ENCODE measurements around the gene UBP1. TPM values are rescaled to one million over a fixed set of nuclear protein-coding genes. Genes with fewer than 3 reads are reported as not detected.

The UBP1 gene
- polyA plus RNA-seq, 1 of the 3 experiments (the other 2 are of a cell fraction), result 45.5 TPM

GRCh38 chr3:33380653-33381052, 59.6 kb downstream of the UBP1 start:
- Histone ChIP-seq H3K9me2 (no peaks in the 10 kb centered on the region), H3K79me2 (ENCODE audit: insufficient read depth) (peaks cover 6% of the 10 kb centered on the region; the same call in 1 of the 2 replicates), H3K9me3 (no peaks in the 10 kb centered on the region), H2AFZ (ENCODE audit: low read depth) (no peak overlapping the region), H3K36me3 (replicated peaks in 1 of 2; ENCODE audit: control insufficient read depth in 1 of 2, insufficient read depth in 2 of 2, low read length in 1 of 2) (peaks cover 45 to 60% of the 10 kb centered on the region in 2 experiments), H3K4me2 (no peak overlapping the region), H3F3A (replicated peaks; ENCODE audit: insufficient read depth) (peaks cover 16% of the 10 kb centered on the region), H4K20me1 (ENCODE audit: insufficient read depth) (no peaks in the 10 kb centered on the region), H3K4me1 (ENCODE audit: control insufficient read depth in 1 of 2, insufficient read depth in 2 of 2, low read depth in 1 of 2, low read length in 1 of 2) (no peaks in the 10 kb centered on the region), H3K9ac (no peak overlapping the region), H3K4me3 (ENCODE audit: low read depth in 2 of 2, low read length in 1 of 2) (no peak overlapping the region), H3K27ac (ENCODE audit: low read depth in 2 of 2, low read length in 1 of 2) (no peak overlapping the region), H3K27me3 (ENCODE audit: insufficient read depth) (no peaks in the 10 kb centered on the region)
- no peak for DNase-seq
- 100% methylated on average over 3 of the region's 3 CpGs for WGBS (ENCODE audit: low lambda C conversion rate)
- ChIA-PET CTCF (interaction anchor here (2.1 to 4.6 kb wide), 2 partner anchors 9 to 250 kb away, joined by 6 to 21 read pairs; no protein-coding TSS in a partner anchor), POLR2A (no interaction called here)
- TF ChIP-seq ZBTB33 (IDR thresholded peaks at IDR 0.05; ENCODE audit: borderline replicate concordance, low read depth) (no peak), RCOR1 (IDR thresholded peaks at IDR 0.05; ENCODE audit: low read length) (no peak), YY1 (IDR thresholded peaks at IDR 0.05; ENCODE audit: low read depth) (no peak), SIN3A (IDR thresholded peaks at IDR 0.05; ENCODE audit: borderline replicate concordance, low read depth, low read length) (no peak), GABPA (IDR thresholded peaks at IDR 0.05; ENCODE audit: low read depth) (no peak), FOXJ3 (CRISPR knock-in tag; IDR thresholded peaks at IDR 0.05) (no peak), RAD21 (IDR thresholded peaks at IDR 0.05; ENCODE audit: low read length) (no peak), POLR2AphosphoS5 (IDR thresholded peaks at IDR 0.05; ENCODE audit: low read depth, low read length) (no peak)
- TF ChIP-seq, protein P1, sequence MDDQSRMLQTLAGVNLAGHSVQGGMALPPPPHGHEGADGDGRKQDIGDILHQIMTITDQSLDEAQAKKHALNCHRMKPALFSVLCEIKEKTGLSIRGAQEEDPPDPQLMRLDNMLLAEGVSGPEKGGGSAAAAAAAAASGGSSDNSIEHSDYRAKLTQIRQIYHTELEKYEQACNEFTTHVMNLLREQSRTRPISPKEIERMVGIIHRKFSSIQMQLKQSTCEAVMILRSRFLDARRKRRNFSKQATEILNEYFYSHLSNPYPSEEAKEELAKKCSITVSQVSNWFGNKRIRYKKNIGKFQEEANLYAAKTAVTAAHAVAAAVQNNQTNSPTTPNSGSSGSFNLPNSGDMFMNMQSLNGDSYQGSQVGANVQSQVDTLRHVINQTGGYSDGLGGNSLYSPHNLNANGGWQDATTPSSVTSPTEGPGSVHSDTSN (IDR thresholded peaks at IDR 0.05), result no peak
- TF ChIP-seq, protein P2, sequence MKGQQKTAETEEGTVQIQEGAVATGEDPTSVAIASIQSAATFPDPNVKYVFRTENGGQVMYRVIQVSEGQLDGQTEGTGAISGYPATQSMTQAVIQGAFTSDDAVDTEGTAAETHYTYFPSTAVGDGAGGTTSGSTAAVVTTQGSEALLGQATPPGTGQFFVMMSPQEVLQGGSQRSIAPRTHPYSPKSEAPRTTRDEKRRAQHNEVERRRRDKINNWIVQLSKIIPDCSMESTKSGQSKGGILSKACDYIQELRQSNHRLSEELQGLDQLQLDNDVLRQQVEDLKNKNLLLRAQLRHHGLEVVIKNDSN (IDR thresholded peaks at IDR 0.05; ENCODE audit: borderline replicate concordance, low read depth), result no peak

- no peaks in the 10 kb centered on the region for H3K9me3 ChIP-seq
- H3K27ac ChIP-seq (ENCODE audit: low read depth in 2 of 2, low read length in 1 of 2), result peak overlapping the region in 1 of 2 experiments; percentile 33; a peak in 1 of 4 replicates
- H3K9me2 ChIP-seq, result no peaks in the 10 kb centered on the region
- no peaks in the 10 kb centered on the region for H3K27me3 ChIP-seq (ENCODE audit: insufficient read depth)
- 0 out of 2 replicates have a peak, but pooled peaks have one; percentile 2 for TF ChIP-seq FOSL2 (IDR thresholded peaks at IDR 0.05; ENCODE audit: borderline replicate concordance, low read depth)
- TF ChIP-seq FOXM1 (IDR thresholded peaks at IDR 0.05; ENCODE audit: low read depth), result no peak
- H3K9ac ChIP-seq, result no peak overlapping the region
- peaks cover 45 to 59% of the 10 kb centered on the region in 2 experiments for H3K36me3 ChIP-seq (replicated peaks in 1 of 2; ENCODE audit: control insufficient read depth in 1 of 2, insufficient read depth in 2 of 2, low read length in 1 of 2)
- H3K4me2 ChIP-seq, result no peak overlapping the region
- H4K20me1 ChIP-seq (ENCODE audit: insufficient read depth), result no peaks in the 10 kb centered on the region
- no peaks in the 10 kb centered on the region; the same call in 1 of the 2 replicates for H3K79me2 ChIP-seq (ENCODE audit: insufficient read depth)
- H2AFZ ChIP-seq (ENCODE audit: low read depth), result no peak overlapping the region
- no peak for DNase-seq
- ChIA-PET CTCF (interaction anchor here (4.6 kb wide), 1 partner anchor 247 kb away, joined by 21 read pairs; no protein-coding TSS in a partner anchor), POLR2A (no interaction called here)
- peaks cover 12% of the 10 kb centered on the region for H3F3A ChIP-seq (replicated peaks; ENCODE audit: insufficient read depth)
- WGBS (ENCODE audit: low lambda C conversion rate), result 84% methylated on average over 3 of the region's 3 CpGs
- no peaks in the 10 kb centered on the region for H3K4me1 ChIP-seq (ENCODE audit: control insufficient read depth in 1 of 2, insufficient read depth in 2 of 2, low read depth in 1 of 2, low read length in 1 of 2)
- no peak overlapping the region for H3K4me3 ChIP-seq (ENCODE audit: low read depth in 2 of 2, low read length in 1 of 2)
These were observed 62.3 kb downstream of the UBP1 start for GRCh38 chr3:33377931-33378330.
